T1000 (cell line): Measurements from ENCODE around the gene MCRIP2.

Experiments used
- DNase-seq: peaks from one replicate; lab custom pipeline; 2025; ENCODE audit warnings: mixed read lengths; lab: John Stamatoyannopoulos, UW

MCRIP2 gene

DNA sequence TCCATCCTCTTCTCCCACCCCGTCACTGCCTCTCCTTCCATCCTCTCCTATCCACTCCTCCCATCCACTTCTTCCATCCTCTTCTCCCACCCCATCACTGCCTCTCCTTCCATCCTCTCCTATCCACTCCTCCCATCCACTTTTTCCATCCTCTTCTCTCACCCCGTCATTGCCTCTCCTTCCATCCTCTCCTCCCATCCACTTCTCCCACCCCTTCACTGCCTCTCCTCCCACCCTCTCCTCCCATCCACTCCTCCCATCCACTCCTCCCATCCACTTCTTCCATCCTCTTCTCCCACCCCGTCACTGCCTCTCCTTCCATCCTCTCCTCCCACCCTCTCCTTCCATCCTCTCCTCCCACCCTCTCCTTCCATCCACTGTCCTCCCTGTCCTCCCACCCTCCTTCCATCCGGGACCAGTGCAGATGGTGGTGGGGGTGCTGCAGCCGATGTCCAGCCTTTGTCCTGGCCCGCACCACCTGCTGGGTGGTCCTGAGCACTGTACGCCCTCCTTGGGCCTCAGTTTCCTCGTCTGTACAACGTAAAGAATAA, 9.7 kb upstream of the MCRIP2 start:
- no peak for DNase-seq

DNA sequence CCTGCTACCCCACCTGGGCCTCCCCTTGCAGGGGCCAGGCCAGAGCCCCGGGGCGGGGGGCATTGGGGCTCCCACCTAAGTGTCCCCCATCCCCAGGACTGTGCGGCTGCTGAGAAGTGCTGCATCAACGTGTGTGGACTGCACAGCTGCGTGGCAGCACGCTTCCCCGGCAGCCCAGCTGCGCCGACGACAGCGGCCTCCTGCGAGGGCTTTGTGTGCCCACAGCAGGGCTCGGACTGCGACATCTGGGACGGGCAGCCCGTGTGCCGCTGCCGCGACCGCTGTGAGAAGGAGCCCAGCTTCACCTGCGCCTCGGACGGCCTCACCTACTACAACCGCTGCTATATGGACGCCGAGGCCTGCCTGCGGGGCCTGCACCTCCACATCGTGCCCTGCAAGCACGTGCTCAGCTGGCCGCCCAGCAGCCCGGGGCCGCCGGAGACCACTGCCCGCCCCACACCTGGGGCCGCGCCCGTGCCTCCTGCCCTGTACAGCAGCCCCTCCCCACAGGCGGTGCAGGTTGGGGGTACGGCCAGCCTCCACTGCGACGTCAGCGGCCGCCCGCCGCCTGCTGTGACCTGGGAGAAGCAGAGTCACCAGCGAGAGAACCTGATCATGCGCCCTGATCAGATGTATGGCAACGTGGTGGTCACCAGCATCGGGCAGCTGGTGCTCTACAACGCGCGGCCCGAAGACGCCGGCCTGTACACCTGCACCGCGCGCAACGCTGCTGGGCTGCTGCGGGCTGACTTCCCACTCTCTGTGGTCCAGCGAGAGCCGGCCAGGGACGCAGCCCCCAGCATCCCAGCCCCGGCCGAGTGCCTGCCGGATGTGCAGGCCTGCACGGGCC, 8.9 kb upstream of the MCRIP2 start:
- DNase-seq = no peak

DNA sequence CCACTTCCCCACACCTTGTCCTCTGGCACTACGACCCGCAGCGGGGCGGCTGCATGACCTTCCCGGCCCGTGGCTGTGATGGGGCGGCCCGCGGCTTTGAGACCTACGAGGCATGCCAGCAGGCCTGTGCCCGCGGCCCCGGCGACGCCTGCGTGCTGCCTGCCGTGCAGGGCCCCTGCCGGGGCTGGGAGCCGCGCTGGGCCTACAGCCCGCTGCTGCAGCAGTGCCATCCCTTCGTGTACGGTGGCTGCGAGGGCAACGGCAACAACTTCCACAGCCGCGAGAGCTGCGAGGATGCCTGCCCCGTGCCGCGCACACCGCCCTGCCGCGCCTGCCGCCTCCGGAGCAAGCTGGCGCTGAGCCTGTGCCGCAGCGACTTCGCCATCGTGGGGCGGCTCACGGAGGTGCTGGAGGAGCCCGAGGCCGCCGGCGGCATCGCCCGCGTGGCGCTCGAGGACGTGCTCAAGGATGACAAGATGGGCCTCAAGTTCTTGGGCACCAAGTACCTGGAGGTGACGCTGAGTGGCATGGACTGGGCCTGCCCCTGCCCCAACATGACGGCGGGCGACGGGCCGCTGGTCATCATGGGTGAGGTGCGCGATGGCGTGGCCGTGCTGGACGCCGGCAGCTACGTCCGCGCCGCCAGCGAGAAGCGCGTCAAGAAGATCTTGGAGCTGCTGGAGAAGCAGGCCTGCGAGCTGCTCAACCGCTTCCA, 8.1 kb upstream of the MCRIP2 start:
- DNase-seq = no peak

DNA sequence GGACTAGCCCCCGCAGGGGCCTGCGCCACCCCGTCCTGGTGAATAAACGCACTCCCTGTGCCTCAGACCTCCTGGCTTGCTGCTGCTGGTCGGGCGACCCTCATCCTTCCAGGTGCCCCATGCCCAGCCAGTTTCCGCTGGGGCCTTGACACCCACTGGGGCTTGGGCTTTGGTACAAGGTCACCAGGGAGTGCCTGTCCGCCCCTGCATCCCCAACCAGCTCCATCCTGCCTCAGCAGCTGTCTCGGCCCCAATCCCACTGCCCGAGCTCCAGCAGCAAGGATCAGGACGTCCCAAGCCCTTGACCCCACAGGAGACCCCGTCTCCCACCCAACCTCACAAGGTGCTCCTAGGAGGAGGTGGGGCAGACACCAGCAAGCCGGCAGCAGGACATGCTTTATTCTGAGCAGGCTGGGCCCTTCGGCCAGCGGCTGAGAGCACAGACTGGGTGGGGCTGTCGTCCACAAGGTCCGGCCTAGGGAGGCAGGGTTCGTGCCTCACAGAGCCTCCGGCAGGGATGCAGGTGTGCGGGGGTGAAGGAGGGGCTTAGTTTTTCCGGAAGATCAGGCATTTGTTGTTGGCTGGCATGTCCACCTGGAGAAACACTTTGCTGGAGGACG, 7.5 kb upstream of the MCRIP2 start:
- DNase-seq = no peak

DNA sequence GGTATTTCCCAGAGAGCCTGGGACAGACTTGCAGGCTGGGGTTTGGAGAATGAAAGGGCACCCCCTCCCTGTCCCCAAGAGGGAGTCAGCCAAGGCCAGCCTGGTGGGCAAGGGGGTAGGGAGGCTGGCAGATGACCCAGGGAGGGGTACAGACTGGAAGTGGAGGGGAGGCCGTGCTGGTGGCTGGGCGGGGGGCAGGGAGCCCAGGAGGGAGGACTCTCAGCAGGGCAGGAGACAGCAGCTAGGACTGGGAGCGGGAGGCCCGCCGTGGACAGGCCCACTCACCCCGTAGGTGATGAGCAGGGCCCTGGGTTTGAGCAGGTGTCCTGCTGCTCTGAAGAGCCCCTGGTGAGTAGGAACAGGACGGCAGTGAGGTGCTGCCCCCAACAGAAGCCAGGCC, 6.6 kb upstream of the MCRIP2 start:
- DNase-seq = no peak

DNA sequence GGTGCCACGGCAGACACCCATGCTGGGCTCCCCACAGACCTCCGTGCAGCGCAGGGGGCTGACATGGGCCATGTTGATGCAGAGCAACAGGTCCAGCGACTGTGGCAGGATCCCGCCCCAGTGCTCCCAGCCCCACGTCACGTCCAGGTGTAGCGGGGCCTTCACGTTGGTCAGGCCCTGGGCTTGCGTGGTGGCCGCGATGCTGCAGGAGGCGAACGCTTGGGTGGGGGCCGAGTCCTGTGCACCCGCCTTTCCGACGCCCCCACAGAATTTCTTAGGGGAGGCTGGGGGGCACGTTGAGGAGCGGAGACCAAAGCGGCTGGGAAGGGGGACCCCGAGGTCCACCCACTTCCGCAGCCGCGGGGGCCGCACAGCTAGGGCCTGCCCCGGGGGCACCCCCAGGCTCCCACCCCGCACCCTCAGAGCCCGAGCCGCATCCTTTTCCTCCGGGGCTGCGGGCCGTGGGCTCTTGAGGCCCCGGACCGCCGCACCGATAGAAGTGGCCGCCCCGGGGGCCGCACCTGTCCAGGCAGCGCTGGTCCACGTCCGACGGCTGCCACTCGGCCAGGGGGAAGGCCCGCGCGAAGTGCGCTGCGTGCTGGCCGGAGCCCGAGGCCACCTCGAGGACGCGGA, 5.9 kb upstream of the MCRIP2 start:
- DNase-seq = no peak

DNA sequence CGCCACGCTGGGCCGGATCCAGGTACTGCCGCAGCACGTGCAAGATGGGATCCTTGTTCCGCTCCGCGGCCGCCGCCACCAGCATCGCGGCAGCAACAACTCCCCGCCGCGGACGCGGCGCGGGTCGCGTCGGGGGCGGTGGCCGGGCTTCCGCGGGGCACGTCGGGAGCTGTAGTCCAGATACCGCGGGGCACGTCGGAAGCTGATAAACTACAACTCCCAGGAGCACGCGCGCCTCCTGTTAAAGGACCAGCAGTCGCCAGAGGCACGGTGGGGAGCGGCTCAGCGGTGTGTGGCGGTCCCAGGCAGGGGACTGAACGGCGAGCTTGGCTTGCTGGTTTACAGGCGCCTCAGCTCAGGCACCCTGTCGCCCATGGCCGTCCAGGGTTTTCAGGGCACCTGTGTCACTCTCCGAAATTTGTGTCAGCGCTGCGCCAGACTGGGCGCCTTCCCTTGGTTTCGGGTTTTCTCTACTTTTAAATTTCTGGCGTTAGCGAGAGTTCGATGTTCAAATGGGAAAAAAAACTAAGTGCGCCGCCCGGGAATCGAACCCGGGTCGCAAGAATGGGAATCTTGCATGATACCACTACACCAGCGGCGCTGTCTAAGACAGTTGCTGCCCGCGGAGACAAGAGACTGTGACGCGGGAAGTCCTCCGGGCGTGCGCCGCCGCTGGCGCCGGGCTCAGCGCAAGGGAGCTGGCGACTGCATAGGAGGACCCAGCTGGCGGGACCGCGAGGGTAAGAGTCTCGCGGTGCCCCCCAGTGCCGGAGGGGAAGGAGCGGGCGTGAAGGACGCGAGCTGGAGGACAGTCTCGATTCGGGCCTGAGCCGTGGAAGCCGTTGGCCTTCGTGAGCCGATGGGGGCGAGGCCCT, 5.2 kb upstream of the MCRIP2 start, which contains the start of gene METTL26:
TSS of gene METTL26 (minus strand) at position 100 of the 875 bp plus-strand sequence. CDS start at position 85, 15 bp downstream.
- DNase-seq = peak; percentile 95

DNA sequence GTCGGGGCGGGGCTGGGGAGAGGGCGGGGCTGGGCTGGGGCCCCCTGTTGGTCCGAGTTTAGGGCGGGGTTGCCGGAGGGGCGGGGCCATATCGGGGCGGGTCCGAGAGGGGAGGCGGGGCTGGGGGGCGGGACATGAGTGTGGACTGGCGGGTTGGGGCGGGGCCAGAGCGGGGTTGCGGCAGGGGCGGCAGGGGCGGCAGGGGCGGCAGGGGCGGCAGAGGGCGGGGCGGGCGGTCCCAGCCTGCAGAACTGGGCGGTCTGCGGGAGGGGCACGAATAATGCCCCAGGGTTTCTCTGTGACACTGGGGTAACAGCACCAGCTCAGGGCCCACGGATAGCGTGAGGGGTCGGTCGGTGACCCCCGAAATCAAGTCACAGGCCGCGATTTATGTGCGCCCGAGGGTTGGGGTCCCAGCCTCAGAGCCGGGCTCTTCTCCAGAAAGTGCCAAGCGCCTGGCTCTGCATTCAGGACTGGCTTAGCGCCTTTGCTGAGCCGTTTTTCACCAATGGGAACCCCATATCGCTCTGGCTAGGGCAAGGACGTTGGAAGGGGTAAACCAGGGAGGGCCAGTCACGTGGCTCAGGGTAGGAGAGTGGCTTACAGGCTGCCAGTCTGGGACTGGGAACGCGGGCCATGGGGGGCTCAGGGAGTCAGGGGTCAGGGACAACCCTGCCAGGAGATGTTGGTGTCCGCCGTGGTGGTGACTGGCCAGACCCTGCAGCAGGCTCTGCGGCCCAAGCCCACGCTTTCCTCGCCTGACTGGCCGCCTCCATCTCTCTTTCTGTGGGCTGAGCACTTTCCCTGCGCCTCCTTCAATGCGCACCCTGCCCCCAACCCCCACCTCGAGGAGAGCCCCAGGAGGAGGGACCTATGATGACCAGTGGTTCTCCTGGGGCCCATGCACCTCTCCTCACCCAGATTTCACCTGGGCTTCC, 4.3 kb upstream of the MCRIP2 start:
- no peak for DNase-seq

DNA sequence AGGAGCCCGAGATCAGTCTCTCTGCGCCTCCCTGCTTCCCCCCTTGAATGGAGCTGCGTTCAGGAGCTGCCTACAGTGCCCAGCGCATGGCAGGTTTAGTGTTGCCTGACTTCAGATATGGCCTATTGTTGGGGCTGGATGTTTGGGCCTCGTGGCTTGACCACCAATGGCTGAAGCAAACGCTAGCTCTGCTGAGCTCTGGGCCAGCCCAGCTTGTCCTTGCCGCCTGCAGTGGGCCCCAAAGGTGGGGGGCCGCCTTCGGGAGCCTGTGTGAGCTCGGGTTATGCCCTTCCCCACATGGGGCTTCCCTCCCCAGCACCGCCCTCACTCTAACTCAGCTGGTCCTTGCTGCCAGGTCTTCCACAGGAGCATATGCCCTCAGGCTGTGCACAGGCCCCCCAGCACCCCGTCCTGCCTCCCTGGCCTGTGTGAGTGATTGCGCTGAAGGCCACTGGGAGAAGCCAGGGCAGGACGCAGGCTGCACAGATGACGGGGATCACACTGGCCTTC, 3.5 kb upstream of the MCRIP2 start:
- no peak for DNase-seq

DNA sequence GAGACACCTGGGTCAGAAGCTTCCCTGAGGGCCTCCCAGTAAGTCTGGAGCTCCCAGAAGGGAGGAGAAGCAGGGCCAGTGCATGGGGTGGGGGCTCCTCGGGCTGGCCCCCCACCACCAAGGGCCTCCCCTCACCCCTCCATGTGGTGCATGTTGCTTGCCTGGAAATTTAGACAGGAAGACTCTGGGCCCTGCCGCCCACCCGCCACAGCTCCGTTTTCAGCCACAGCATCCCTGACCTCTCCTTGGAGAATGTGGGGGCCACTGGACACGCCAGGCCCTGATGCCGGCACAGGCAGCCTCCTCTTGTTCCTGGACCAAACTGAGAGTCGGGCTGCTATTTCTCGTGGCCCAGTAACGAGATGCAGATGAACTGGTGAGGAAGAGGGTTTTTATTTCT, 2.8 kb upstream of the MCRIP2 start:
- DNase-seq = no peak

DNA sequence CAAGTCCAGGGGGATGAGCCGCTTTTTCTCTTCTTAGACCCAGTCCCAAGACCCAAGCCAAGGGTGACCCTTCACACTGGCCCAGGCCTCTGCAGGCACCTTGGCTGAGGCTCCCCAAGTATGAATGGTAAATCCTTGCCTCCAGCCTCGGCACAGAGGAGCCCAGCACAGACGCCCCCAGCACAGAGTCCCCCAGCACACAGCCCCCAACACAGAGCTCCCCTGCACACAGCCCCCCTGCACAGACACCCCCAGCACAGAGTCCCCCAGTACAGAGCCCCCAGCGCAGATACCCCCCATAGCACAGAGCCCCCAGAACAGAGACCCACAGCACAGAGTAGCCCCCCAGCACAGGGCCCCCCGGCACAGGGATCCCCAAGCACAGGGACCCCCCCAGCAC, 1.0 kb upstream of the MCRIP2 start:
- DNase-seq = no peak

DNA sequence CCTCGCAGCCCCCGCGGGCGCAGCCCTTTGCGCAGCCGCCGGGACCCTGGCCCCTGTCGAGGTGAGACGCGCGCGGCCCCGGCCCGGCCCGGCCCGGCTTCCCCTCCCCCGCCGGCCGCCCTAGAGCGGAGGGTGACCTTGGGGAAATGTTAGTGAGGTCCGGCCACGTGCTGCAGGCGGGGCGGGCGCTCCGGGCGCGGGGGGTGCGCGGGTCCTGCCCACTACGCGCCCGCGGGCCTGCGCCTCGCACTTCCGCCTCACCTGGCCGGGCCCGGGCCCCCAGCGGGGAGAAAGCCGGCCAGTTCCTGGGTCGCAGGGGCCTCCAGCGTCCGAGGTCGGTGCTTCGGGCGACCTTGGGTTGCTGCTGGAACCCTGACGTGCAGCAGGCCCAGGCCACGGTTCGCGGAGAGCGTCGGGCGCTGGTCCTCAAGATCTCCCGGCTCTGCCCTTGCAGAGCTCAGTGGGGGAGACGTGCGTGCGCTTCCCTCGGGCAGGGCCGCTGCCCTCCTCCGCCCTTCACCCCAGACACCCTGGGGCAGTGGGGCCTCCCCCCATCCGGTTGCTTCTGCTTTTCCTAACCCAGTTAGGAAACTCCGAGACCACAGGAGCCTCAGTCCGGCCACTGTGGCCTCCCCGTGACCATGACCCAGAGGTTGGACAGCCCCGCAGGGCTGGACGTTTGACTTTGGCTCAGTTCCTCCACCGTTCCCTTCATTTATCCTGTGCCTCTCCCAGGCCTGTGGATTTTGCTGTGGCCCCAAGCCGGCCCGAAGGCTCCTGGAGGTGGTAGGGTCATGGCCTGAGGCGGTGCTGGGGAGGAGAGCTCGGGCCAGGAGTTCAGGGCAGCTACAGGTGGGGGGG, 791 bp downstream of the MCRIP2 start:
- DNase-seq = no peak

DNA sequence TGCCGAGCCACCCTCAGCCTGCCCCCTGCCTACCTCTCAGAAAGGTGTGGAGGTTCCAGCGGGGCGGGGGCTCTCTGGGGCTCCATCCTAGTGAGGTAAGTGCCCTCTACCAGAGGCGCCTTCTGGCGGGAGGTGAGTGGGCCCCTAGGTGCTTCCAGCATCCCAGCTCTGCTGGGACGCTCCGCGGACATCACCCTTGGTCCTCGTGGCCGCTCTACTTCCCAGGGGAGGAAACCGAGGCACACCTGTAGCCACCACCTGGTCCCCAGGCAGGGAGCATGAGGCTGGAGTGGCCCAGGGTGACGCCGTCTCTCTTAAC, 1.4 kb downstream of the MCRIP2 start:
- DNase-seq = no peak

DNA sequence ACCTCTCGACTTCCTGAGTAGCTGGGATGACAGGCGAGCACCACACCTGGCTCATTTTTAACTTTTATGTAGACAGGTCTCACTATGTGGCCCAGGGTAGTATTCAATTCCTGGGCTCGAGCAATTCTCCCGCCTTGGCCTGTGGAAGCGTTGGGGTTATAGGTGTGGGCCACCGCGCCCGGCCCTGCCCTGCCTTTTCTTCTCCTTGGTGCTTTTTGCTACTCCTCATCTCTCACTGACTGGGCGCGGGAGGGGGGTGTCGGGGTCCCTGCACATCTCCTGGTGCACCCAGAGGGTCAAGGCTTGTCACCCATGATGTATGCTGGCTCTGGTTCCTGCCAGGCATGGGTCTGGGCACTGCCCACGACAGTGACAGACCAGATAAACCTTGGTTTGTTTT, 2.9 kb downstream of the MCRIP2 start:
- DNase-seq = no peak

DNA sequence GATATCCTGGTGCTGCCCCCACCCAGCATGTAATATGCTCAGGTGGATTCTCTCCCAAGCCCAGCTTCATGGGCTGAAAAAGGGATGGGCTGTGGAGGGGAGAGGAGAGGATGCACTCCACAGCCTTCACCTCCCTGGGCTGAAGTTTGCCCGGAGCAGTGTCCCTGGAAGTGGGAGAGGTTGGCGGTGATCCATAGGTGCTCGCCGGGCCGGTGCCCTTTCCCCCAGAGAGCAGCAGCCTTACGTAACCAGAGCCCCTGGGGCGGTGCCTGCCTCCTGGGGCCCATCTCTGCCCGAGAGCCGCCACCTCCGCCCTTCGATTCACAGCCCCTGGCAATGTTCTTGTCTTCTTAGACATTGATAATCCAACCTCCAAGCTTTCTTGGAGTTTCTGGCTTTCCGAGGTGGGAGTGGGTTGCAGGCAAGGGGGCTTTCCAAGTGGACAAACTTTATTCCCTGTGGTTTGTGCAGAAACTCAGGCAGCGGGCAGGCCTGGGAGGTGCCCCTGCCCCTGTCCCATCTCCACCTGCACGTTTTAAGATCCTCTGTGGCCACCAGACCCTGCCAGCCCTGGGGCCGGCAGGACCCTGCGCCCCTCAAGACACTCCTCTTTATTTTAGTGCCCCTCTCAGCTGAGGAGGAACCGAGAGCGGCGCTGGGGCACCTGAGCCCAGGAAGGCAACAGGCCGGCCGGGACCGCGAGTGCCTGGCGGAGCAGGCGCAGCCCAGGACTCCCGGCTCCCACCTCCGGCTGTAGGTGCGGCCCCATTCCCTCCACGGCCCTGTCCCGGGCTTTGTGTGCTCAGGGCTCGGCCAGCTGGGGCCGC, 4.4 kb downstream of the MCRIP2 start:
- peak; percentile 25 for DNase-seq

DNA sequence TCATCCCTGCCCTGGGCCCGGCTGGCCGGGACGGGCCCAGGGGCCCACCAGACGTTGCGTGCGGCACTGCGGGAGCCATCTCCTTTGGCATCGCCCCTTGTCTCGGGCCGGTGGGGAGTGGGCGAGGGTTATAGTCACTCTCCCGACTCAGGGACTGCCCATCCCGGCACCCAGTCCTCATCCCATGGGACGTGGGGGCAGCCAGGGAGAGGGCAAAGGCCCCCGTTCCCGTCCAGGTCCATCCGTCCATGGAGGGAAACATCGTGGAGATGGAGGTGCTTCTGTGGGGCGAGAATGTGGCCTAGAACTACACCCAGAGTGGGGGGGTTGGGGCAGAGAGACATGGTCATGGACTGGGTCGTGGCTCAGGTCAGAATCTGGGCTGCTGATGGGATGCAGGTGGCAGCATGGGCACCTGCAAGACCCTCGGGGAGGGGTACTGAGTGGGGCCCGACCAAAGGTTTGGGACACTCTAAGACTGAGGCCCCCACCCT, 5.1 kb downstream of the MCRIP2 start:
- no peak for DNase-seq

DNA sequence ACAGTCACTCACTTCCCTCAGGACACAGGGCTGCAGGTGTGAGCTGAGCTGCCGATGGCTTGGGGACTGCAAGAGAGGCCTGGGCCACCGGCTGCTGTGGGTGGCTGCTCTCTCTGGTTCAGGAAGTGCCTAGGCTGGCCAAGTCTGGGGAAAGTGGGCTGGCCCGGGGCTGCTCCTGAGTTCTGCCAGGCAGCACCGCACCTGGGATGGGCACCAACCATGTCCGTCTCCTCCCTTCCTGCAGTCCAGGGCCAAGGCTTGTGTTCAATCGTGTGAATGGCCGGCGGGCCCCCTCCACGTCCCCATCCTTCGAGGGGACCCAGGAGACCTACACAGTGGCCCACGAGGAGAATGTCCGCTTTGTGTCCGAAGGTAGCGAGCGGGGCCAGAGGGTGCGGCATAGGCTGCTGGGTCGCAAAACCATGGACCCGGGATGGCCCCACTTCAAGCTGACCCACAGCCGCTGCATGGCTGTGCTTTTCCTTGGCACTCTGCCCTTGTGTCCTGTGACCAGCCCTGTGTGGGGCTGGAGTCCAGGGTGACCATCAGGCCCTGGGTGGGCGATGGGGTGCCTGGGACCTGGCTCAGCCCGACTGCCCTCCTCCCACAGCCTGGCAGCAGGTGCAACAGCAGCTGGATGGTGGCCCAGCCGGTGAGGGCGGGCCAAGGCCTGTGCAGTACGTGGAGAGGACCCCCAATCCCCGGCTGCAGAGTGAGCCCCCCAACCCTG, 5.7 kb downstream of the MCRIP2 start:
- DNase-seq = no peak
